Uterus (tissue), 2 donors: ENCODE data around the gene TPH2.

ENCODE experiments used
- CTCF ChIP-seq, 4 experiments: fragments of 200-600 bp in 2 of 4; fragments of 450-650 bp in 2 of 4; sonication (generic) in 2 of 4; IDR thresholded peaks; one replicate each; pipeline ENCODE4 v1.5.1; 2016 to 2019; ENCODE audit warnings: antibody characterized with exemption in 4 of 4, mild to moderate bottlenecking in 2 of 4, moderate library complexity in 1 of 4
- POLR2A ChIP-seq, 2 donors: fragments of 450-650 bp; IDR thresholded peaks; one replicate each; pipeline ENCODE4 v1.6.1; 2016; ENCODE audit warnings: antibody characterized with exemption in 2 of 2, mild to moderate bottlenecking in 1 of 2, moderate library complexity in 1 of 2

GRCh38 chr12:71950404-71950803, 11.8 kb downstream of the TPH2 start:
- TF ChIP-seq CTCF (IDR thresholded peaks at IDR 0.05) (no peak), POLR2A (IDR thresholded peaks at IDR 0.05) (no peak)
